ENCODE measurements around the gene CIROP.

Gene CIROP

GRCh38 chr14:23056145-23056955 lies 48.4 kb downstream of the CIROP start:
- peak; percentile 74 to 82 (median 79) for DNase-seq
- CTCF ChIA-PET: interaction anchor here (0.7 to 33.6 kb wide), 18 partner anchors 10 to 133 kb away, joined by 3 to 933 read pairs (median 5); partner anchors contain the start of genes ACIN1, AJUBA, PRMT5 and PSMB11
- peaks cover 12 to 26% (median 21%) of the 10 kb centered on the region in 4 experiments for H3K36me3 ChIP-seq (ENCODE audit: control insufficient read depth in 4 of 4, insufficient read depth in 4 of 4, low read length in 3 of 4)
- H3K9me3 ChIP-seq (ENCODE audit: control extremely low read depth in 1 of 5, control insufficient read depth in 4 of 5, insufficient read depth in 2 of 5, low read depth in 1 of 5, low read length in 4 of 5): no peaks in the 10 kb centered on the region
- 9% methylated on average over 12 of the region's 17 CpGs for WGBS (ENCODE audit: insufficient coverage)
- POLR2A ChIA-PET: interaction anchor here (0.7 to 1.7 kb wide), 2 partner anchors 70 to 205 kb away, joined by 3 to 5 read pairs; no protein-coding TSS in a partner anchor
- H3K4me1 ChIP-seq (ENCODE audit: control extremely low read depth in 1 of 4, control insufficient read depth in 4 of 4, insufficient read depth in 4 of 4, low read length in 3 of 4): peaks cover 0 to 21% (median 19%) of the 10 kb centered on the region in 4 experiments
- peaks cover 0 to 7% (median 5%) of the 10 kb centered on the region in 5 experiments for H3K27me3 ChIP-seq (replicated peaks in 2 of 5; ENCODE audit: control insufficient read depth in 4 of 5, insufficient read depth in 5 of 5, low read length in 4 of 5)
- peak overlapping the region in 5 of 7 experiments; percentile 38 to 82 (median 79) for H3K4me3 ChIP-seq (ENCODE audit: control insufficient read depth in 1 of 7, extremely low read depth in 1 of 7, insufficient read depth in 4 of 7, low read depth in 2 of 7, low read length in 6 of 7)
- H3K27ac ChIP-seq (ENCODE audit: insufficient read depth in 1 of 2, low read depth in 1 of 2, low read length in 2 of 2, poor library complexity in 1 of 2, severe bottlenecking in 2 of 2): no peak overlapping the region

DNA sequence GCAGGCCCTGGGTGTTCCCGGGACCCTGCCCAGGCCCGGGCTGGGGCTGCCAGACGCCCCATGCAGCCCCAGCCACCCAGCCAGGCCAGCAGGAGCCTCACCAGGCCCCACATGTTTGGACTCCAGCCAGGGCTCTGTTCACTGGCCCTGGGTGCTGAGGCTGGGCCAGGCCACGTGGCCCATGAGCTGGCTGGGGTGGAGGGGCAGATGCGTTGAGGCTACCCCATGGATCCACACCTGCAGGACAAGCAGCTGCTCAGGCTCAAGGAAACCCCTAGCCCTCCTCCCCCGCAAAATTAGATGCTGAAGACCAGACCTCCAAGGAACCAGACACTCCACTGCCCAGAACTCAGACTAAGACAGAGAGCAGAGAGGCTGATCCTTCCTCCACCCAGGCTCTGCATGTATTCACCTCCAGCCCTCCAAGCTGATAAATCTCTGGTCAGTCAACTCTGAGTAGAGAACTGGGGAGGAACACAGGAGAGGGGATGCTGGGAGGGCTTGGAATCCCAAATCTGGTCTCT lies 49.1 kb downstream of the CIROP start:
- Histone ChIP-seq H3K4me1 (ENCODE audit: control extremely low read depth in 1 of 4, control insufficient read depth in 4 of 4, insufficient read depth in 4 of 4, low read length in 3 of 4) (peaks cover 0 to 21% (median 19%) of the 10 kb centered on the region in 4 experiments), H3K27ac (ENCODE audit: insufficient read depth in 1 of 2, low read depth in 1 of 2, low read length in 2 of 2, poor library complexity in 1 of 2, severe bottlenecking in 2 of 2) (no peak overlapping the region), H3K4me3 (ENCODE audit: control insufficient read depth in 1 of 7, extremely low read depth in 1 of 7, insufficient read depth in 4 of 7, low read depth in 2 of 7, low read length in 6 of 7) (no peak overlapping the region), H3K27me3 (replicated peaks in 2 of 5; ENCODE audit: control insufficient read depth in 4 of 5, insufficient read depth in 5 of 5, low read length in 4 of 5) (peaks cover 0 to 7% (median 5%) of the 10 kb centered on the region in 5 experiments), H3K9me3 (ENCODE audit: control extremely low read depth in 1 of 5, control insufficient read depth in 4 of 5, insufficient read depth in 2 of 5, low read depth in 1 of 5, low read length in 4 of 5) (no peaks in the 10 kb centered on the region), H3K36me3 (ENCODE audit: control insufficient read depth in 4 of 4, insufficient read depth in 4 of 4, low read length in 3 of 4) (peaks cover 10 to 20% (median 15%) of the 10 kb centered on the region in 4 experiments)
- CTCF ChIA-PET: interaction anchor here (1.1 to 33.6 kb wide), 17 partner anchors 9 to 134 kb away, joined by 3 to 933 read pairs (median 5); partner anchors contain the start of genes ACIN1, AJUBA, PRMT5 and PSMB11
- WGBS (ENCODE audit: insufficient coverage): 86% methylated on average over 6 of the region's 6 CpGs
- DNase-seq: no peak
- POLR2A ChIA-PET: interaction anchor here (1.7 kb wide), 1 partner anchor 70 kb away, joined by 5 read pairs; no protein-coding TSS in a partner anchor

GRCh38 chr14:23055147-23055550 lies 49.6 kb downstream of the CIROP start:
- WGBS (ENCODE audit: insufficient coverage): 96% methylated on average over 8 of the region's 12 CpGs
- CTCF ChIA-PET: interaction anchor here (1.3 to 33.6 kb wide), 14 partner anchors 9 to 135 kb away, joined by 3 to 933 read pairs (median 7); partner anchors contain the start of genes ACIN1, AJUBA and PSMB11
- Histone ChIP-seq H3K9me3 (ENCODE audit: control extremely low read depth in 1 of 5, control insufficient read depth in 4 of 5, insufficient read depth in 2 of 5, low read depth in 1 of 5, low read length in 4 of 5) (no peaks in the 10 kb centered on the region), H3K36me3 (ENCODE audit: control insufficient read depth in 4 of 4, insufficient read depth in 4 of 4, low read length in 3 of 4) (peaks cover 8 to 17% (median 11%) of the 10 kb centered on the region in 4 experiments), H3K4me1 (ENCODE audit: control extremely low read depth in 1 of 4, control insufficient read depth in 4 of 4, insufficient read depth in 4 of 4, low read length in 3 of 4) (peaks cover 0 to 21% (median 19%) of the 10 kb centered on the region in 4 experiments), H3K27ac (ENCODE audit: insufficient read depth in 1 of 2, low read depth in 1 of 2, low read length in 2 of 2, poor library complexity in 1 of 2, severe bottlenecking in 2 of 2) (no peak overlapping the region), H3K4me3 (ENCODE audit: control insufficient read depth in 1 of 7, extremely low read depth in 1 of 7, insufficient read depth in 4 of 7, low read depth in 2 of 7, low read length in 6 of 7) (no peak overlapping the region), H3K27me3 (replicated peaks in 2 of 5; ENCODE audit: control insufficient read depth in 4 of 5, insufficient read depth in 5 of 5, low read length in 4 of 5) (peaks cover 0 to 7% (median 5%) of the 10 kb centered on the region in 5 experiments)
- POLR2A ChIA-PET: interaction anchor here (1.7 kb wide), 1 partner anchor 69 kb away, joined by 5 read pairs; no protein-coding TSS in a partner anchor
- DNase-seq: no peak

- Histone ChIP-seq H3K4me3 (ENCODE audit: control insufficient read depth in 1 of 7, extremely low read depth in 1 of 7, insufficient read depth in 4 of 7, low read depth in 2 of 7, low read length in 6 of 7) (no peak overlapping the region), H3K36me3 (ENCODE audit: control insufficient read depth in 4 of 4, insufficient read depth in 4 of 4, low read length in 3 of 4) (peaks cover 6 to 10% (median 7%) of the 10 kb centered on the region in 4 experiments), H3K27ac (ENCODE audit: insufficient read depth in 1 of 2, low read depth in 1 of 2, low read length in 2 of 2, poor library complexity in 1 of 2, severe bottlenecking in 2 of 2) (no peak overlapping the region), H3K9me3 (ENCODE audit: control extremely low read depth in 1 of 5, control insufficient read depth in 4 of 5, insufficient read depth in 2 of 5, low read depth in 1 of 5, low read length in 4 of 5) (no peaks in the 10 kb centered on the region), H3K4me1 (ENCODE audit: control extremely low read depth in 1 of 4, control insufficient read depth in 4 of 4, insufficient read depth in 4 of 4, low read length in 3 of 4) (peaks cover 0 to 21% (median 19%) of the 10 kb centered on the region in 4 experiments), H3K27me3 (replicated peaks in 2 of 5; ENCODE audit: control insufficient read depth in 4 of 5, insufficient read depth in 5 of 5, low read length in 4 of 5) (peaks cover 0 to 7% (median 5%) of the 10 kb centered on the region in 5 experiments)
- ChIA-PET POLR2A (interaction anchor here (1.1 kb wide), 1 partner anchor 54 kb away, joined by 3 read pairs; no protein-coding TSS in a partner anchor), CTCF (interaction anchor here (1.2 to 33.6 kb wide), 11 partner anchors 8 to 66 kb away, joined by 3 to 933 read pairs (median 9); partner anchors contain the start of genes AJUBA and PSMB11)
- WGBS (ENCODE audit: insufficient coverage): 87% methylated on average over 12 of the region's 17 CpGs
- peak; percentile 20 to 35 (median 32) for DNase-seq
These were observed 50.6 kb downstream of the CIROP start for GRCh38 chr14:23054000-23054811.

DNA sequence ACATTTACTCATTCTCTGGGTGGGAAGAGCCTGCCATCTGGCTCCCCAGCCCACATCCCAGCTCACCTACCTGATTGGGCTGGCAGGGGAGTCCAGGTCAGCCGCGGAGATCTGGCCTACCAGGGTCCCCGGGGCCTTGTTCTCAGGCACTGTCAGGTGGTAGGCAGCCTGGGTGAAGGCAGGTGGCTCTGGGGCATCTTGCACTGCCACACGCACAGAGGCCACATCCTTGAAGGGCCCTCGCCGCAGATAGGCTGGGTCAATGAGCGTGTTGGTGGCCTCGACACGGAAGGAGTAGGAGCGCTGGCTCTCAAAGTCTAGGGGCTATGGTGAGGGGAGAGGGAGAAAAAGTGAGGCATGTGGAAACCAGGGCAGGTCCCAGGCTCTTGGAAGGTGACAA lies 51.4 kb downstream of the CIROP start:
- DNase-seq: no peak
- Histone ChIP-seq H3K36me3 (ENCODE audit: control insufficient read depth in 4 of 4, insufficient read depth in 4 of 4, low read length in 3 of 4) (peaks cover 0 to 3% (median 0%) of the 10 kb centered on the region in 4 experiments), H3K9me3 (ENCODE audit: control extremely low read depth in 1 of 5, control insufficient read depth in 4 of 5, insufficient read depth in 2 of 5, low read depth in 1 of 5, low read length in 4 of 5) (peaks cover 0 to under 1% (median 0%) of the 10 kb centered on the region in 5 experiments), H3K27me3 (replicated peaks in 2 of 5; ENCODE audit: control insufficient read depth in 4 of 5, insufficient read depth in 5 of 5, low read length in 4 of 5) (peaks cover 0 to 7% (median 5%) of the 10 kb centered on the region in 5 experiments), H3K27ac (ENCODE audit: insufficient read depth in 1 of 2, low read depth in 1 of 2, low read length in 2 of 2, poor library complexity in 1 of 2, severe bottlenecking in 2 of 2) (no peak overlapping the region), H3K4me3 (ENCODE audit: control insufficient read depth in 1 of 7, extremely low read depth in 1 of 7, insufficient read depth in 4 of 7, low read depth in 2 of 7, low read length in 6 of 7) (no peak overlapping the region), H3K4me1 (ENCODE audit: control extremely low read depth in 1 of 4, control insufficient read depth in 4 of 4, insufficient read depth in 4 of 4, low read length in 3 of 4) (peaks cover 0 to 21% (median 19%) of the 10 kb centered on the region in 4 experiments)
- POLR2A ChIA-PET: no interaction called here
- 100% methylated on average over 6 of the region's 10 CpGs for WGBS (ENCODE audit: insufficient coverage)
- CTCF ChIA-PET: interaction anchor here (1.2 to 33.6 kb wide), 4 partner anchors 11 to 65 kb away, joined by 3 to 933 read pairs (median 24); partner anchors contain the start of genes AJUBA and PSMB11

GRCh38 chr14:23052671-23053070 lies 52.1 kb downstream of the CIROP start:
- Histone ChIP-seq H3K4me3 (ENCODE audit: control insufficient read depth in 1 of 7, extremely low read depth in 1 of 7, insufficient read depth in 4 of 7, low read depth in 2 of 7, low read length in 6 of 7) (no peak overlapping the region), H3K4me1 (ENCODE audit: control extremely low read depth in 1 of 4, control insufficient read depth in 4 of 4, insufficient read depth in 4 of 4, low read length in 3 of 4) (peaks cover 0 to 14% (median 14%) of the 10 kb centered on the region in 4 experiments), H3K27me3 (replicated peaks in 2 of 5; ENCODE audit: control insufficient read depth in 4 of 5, insufficient read depth in 5 of 5, low read length in 4 of 5) (peaks cover 0 to 7% (median 5%) of the 10 kb centered on the region in 5 experiments), H3K36me3 (ENCODE audit: control insufficient read depth in 4 of 4, insufficient read depth in 4 of 4, low read length in 3 of 4) (no peaks in the 10 kb centered on the region), H3K27ac (ENCODE audit: insufficient read depth in 1 of 2, low read depth in 1 of 2, low read length in 2 of 2, poor library complexity in 1 of 2, severe bottlenecking in 2 of 2) (no peak overlapping the region), H3K9me3 (ENCODE audit: control extremely low read depth in 1 of 5, control insufficient read depth in 4 of 5, insufficient read depth in 2 of 5, low read depth in 1 of 5, low read length in 4 of 5) (peaks cover 0 to 2% (median 0%) of the 10 kb centered on the region in 5 experiments)
- ChIA-PET CTCF (interaction anchor here (0.8 to 33.6 kb wide), 6 partner anchors 10 to 64 kb away, joined by 3 to 933 read pairs (median 4); partner anchors contain the start of genes AJUBA and PSMB11), POLR2A (no interaction called here)
- no peak for DNase-seq
- WGBS (ENCODE audit: insufficient coverage): 100% methylated on average over 2 of the region's 3 CpGs
